Activated CD4-positive, CD25-positive, alpha-beta regulatory T cell treated with anti-CD3 and anti-CD28 coated beads, Interleukin-2, amount 50 U/mL, for 24 hours (primary cell): ENCODE measurements around the gene TBX1.
"Not testable (repeated sequence)": the region's sequence is repeated elsewhere in the genome, so short reads cannot be mapped to it uniquely, and the experiment has no call there.

ENCODE experiments used
- ATAC-seq, 2 donors: fragments of 150-1000 bp; cut with Tn5 transposase; one replicate each; pipeline ENCODE4 v1.10.0; 2021; ENCODE audit warnings: mild to moderate bottlenecking in 1 of 2, moderate library complexity in 1 of 2

The TBX1 gene

GRCh38 chr22:19785461-19786263 lies 25.1 kb downstream of the TBX1 start:
- no peak for ATAC-seq

GRCh38 chr22:19786264-19786585 lies 25.6 kb downstream of the TBX1 start:
- no peak for ATAC-seq

- no peak for ATAC-seq
Observed at GRCh38 chr22:19786959-19787848, 26.6 kb downstream of the TBX1 start.

GRCh38 chr22:19787849-19788141 lies 27.2 kb downstream of the TBX1 start:
- ATAC-seq, result no peak

- no peak for ATAC-seq
Observed at GRCh38 chr22:19788661-19789225, 28.2 kb downstream of the TBX1 start.

DNA sequence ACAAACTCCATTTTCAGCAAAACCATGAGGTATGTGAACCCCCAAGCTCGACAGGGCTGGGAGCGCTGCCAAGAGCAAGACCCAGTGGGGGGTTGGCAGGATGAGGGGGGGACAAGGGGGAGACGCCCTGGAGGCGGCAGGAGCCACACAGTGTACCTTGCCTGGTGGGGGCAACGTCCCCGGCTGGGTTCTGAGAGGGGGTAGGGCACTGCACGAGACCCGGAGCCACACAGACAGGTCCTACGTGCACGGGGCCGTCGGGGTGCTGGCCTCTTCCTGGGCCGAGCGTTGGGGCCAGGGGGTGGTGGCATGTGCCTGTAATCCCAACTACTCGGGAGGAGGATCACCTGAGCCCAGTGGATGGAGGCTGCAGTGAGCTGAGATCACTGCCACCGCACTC lies 28.8 kb downstream of the TBX1 start:
- ATAC-seq, result no peak

- no peak for ATAC-seq
Observed at GRCh38 chr22:19789828-19790227, 29.2 kb downstream of the TBX1 start.

DNA sequence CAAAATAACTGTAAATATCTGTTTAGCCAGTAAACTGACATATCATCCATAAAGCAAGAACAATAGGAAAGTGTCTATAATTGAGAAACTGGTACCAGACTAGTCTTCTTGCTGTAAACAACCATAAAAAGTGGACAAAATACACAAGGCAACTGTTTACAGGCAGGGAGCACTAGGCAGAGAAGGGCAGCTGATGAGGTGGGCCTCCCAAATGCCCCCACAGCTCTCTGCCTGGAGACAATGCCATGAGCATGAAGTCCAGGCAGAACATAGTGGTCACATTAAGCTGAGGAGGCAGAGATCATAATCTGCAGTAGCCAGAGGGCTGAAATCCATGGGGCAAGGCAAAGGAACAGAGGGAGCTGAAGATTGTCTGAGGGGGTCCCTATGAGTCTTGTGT lies 30.7 kb downstream of the TBX1 start:
- ATAC-seq, result no peak

- no peak for ATAC-seq
Observed at GRCh38 chr22:19791894-19792293, 31.3 kb downstream of the TBX1 start.

GRCh38 chr22:19792383-19792896 lies 31.9 kb downstream of the TBX1 start:
- ATAC-seq, result not testable (repeated sequence)

- ATAC-seq, result no peak
Observed at GRCh38 chr22:19793161-19793560, 32.6 kb downstream of the TBX1 start.

DNA sequence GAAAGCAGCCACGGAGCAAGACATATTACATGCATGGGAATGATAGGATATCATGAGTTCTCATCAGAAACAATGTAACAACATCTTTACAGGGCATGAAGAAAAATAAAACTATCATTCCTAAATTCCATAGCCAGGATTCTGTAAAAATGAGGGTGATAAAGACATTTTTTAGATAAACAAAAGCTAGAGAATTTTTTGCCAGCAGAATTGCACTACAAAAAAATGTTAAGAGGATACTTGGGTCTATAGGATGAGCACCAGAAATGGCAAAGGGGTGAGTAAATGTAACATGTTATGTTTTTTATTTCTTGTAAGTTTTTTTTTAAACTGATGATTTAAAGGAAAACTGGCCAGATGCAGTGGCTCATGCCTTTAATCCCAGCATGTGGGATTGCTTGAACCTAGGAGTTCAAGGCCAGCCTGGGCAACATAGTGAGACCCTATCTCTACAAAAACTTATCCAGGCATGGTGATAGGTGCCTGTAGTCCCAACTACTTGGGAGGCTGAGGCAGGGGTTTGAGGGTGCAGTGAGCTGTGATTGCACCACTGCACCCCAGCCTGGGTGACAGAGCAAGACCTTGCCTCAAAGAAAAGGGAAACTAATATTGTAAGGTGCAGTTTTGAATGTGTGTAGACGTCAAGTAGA lies 33.2 kb downstream of the TBX1 start:
- ATAC-seq, result no peak

GRCh38 chr22:19795617-19796008 lies 35.0 kb downstream of the TBX1 start:
- ATAC-seq, result no peak

- no peak for ATAC-seq
Observed at GRCh38 chr22:19796160-19796559, 35.6 kb downstream of the TBX1 start.

DNA sequence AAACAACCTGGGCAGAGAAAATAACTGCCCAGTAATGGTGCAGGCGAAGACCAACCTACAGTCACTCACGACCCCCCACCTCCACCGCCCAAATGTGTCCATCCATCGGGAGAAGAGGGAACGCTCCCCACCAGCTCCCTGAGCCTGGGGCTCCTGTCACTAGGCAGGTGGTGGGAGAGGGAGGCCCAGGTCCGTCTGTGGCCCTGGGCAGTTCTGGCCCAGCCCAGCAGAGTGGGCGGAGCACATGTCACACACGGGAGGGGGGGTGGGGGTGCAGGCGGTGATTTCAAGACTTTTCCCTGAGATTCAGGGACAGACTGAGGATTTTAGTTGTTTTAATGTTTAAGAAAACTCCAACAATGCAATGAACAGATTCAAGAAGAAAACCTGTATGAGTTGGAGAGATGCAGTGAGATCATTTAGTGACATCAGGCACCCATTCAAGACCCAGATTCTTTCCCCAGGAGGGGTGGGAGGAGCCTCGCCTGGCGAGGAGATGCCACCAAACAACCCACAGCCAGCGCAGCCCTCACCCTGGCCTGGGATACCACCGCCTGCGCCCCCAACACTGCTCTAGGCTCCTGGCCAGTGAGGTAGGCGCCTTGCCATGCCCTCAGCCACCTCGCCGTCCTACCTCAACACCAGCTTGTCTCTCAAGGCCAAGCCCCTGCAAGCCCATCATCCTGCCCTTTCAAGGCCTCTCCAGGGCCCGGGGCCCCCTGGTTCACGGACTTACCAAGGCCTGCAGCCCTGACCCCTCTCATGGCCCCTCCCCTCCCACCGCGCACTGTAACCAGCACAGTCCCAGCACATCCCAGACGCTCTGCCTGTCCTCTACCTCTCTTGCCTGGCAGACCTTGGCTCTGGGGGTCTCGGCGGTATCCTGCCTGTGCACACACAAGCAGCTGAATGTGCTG lies 36.8 kb downstream of the TBX1 start:
- ATAC-seq, result no peak

DNA sequence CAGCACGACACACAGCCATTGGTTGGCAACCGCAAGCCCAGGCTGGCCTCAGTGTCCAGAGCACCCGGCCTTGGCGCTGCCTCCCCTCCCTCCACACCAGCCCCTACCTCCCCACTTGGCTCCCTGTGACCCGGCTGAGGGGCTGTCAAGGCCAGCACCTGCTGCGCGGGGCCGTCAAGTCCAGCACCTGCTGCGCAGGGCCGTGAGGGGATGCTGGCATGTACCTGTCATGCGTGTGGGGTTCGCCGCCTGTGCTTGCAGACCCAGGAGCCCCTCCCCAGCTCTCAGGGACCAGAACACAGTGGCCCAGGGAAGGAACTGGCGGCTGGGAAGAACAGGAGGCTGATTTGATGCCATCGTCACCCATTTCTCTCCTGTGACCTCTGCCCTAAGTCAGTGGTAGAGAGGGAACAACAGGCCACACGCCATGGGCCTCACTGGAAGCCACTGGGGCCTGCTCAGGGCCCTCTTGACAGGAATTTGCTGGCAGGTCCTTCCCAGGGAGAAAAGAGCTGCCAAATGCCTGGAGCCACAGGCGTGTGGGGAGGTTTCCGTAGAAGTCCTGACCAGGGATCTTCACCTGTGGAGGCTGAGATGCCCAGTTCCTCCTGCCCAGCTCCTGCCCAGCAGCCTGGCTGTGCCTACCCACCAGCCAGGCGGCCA lies 37.6 kb downstream of the TBX1 start:
- no peak for ATAC-seq

DNA sequence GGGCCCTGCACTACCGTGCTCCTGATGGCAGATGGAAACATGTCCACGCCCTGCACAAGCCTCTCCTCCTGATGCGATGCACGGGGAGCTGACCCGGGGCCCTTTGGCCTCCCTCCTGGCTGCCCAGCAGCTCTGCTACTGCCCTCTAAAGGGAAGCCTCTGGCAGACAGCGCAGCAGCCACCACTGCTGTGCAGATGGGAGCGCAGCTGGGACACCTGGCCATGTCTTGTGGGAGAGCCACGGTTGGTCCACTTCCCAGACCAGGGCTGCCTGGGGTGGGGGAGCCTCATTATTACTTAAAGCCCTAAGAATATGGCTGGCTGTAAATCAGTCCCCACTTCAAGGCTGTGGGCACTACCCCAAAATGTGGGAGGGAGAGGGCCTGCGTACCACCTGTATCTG lies 38.3 kb downstream of the TBX1 start:
- ATAC-seq, result no peak

DNA sequence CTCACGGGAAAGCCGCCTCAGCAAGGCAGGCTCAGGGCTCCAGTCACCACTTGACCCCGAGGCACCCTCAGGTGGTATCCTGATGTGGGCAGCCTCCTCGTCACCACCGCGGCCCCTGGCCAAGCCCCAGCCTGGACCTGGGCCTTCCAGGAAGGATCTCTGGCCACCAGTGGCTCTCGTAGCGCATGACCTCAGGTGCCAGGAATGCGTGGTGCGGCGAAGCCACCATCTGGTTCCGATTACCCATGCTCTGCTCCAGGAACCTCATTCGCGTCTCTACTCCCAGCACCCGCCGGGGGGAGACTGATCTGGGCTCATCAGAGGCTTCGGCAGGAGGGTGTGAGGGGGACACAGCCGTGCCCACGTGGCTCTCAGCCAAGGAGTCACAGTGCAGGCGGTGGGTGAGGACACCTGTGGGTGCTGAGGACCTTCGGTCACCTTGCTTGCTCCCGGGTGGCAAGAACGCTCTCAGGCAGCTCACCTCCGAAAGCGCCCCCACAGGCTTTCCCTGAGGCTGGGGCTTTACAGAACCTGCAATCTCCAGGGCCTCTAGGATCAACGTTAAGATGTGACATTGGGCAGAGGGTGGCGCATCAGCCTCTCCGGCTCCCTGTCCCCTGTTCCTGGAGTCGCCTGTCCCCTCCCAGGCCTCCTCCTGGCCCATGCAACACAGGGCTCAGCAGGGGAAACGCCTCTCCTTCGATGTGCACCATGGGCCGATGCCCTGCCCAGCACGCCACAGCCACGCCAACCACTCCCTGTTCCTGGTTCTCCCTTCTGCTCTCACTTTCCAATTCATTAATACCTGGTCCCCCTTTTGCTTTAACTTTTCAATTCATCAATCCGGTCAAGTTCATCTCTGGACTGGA lies 39.0 kb downstream of the TBX1 start:
- no peak for ATAC-seq

DNA sequence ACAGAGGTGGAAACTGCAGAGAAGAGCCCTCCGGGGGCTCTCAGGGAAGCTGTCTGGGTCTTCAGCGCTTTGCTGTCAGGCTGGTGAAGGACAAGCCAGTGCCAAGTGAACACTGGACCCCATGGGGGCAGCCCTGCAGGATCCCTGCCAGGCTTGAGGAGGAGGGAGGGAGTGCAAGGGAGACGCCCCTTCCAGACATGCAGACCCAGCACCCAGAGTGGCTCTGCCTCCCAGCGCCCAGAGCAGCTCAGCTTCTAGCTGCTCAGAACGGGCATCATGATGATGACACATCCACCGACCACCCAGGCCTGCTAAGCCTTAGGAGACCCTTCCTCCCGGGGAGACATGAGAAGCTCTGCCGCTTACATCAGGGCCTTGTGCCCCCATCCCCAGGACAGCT lies 39.7 kb downstream of the TBX1 start:
- no peak for ATAC-seq

DNA sequence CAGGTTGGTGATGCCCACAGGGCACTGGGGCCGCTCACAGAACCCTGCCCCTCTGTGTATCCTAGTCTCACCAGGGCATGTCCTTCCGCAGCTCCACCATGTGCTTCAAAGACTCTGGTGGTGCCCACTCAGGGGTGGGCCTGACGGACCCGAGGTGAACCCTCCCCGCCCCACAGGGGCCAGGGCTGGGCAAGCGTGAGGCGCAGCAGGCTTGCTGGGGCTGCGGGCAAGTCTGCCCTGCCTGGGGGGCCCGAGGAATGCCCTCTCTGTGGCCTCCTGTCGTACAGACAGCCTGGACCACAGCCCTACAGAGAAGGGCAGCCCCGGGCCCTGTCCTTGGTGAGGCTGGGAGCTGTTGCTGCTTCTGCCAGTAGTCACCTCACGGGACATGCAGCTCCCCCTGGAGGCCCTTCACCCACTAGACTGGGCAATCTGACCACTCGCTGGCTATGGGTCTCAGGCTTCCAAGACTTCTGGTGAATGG lies 40.2 kb downstream of the TBX1 start:
- ATAC-seq, result no peak
